ENCODE data around the gene SLC25A24.
"Not testable (repeated sequence)": the region's sequence is repeated elsewhere in the genome, so short reads cannot be mapped to it uniquely, and the experiment has no call there.

The SLC25A24 gene

DNA sequence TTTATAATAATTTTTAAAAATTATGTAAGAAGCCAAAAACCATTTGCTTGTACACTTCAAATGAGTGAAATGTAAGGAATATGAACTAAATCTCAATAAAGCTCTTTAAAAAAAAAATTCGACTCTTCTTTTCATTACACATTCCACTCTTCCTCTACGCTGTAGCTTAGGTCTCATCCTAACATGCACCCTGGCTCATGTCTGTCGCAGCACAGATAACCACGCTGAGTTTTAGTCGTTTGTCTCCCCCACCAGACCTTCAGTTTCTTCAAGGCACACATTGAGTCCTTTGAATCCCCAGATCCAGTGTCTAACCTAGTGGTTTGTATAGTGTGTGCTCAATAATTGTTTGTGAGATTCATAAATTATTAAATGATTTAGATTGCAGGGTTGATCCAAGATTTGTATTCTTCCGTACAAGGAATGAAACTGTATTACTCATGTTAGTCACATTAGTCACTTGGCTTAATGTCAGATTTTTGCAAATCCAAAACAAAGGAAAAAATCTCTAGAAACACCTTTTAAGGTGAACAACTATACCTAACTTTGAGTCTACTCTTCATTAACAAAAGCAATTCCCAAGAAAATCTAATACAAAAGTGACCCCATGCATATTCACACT, 57.3 kb downstream of the SLC25A24 start:
- Histone ChIP-seq H3K4me3 (ENCODE audit: low read depth, low read length) (no peak overlapping the region), H3K27me3 (replicated peaks) (no peaks in the 10 kb centered on the region), H3K36me3 (replicated peaks) (peaks cover 24% of the 10 kb centered on the region), H3K27ac (peak overlapping the region; percentile 22)
- in situ Hi-C loops (cut with HindIII; ENCODE audit: low pct_ligation_motif_present, low sequenced_read_pairs) = loop anchor here (25.0 kb wide), 1 partner anchor 356 kb away; no protein-coding TSS in a partner anchor
- no peak for DNase-seq
- TF ChIP-seq, protein P1, sequence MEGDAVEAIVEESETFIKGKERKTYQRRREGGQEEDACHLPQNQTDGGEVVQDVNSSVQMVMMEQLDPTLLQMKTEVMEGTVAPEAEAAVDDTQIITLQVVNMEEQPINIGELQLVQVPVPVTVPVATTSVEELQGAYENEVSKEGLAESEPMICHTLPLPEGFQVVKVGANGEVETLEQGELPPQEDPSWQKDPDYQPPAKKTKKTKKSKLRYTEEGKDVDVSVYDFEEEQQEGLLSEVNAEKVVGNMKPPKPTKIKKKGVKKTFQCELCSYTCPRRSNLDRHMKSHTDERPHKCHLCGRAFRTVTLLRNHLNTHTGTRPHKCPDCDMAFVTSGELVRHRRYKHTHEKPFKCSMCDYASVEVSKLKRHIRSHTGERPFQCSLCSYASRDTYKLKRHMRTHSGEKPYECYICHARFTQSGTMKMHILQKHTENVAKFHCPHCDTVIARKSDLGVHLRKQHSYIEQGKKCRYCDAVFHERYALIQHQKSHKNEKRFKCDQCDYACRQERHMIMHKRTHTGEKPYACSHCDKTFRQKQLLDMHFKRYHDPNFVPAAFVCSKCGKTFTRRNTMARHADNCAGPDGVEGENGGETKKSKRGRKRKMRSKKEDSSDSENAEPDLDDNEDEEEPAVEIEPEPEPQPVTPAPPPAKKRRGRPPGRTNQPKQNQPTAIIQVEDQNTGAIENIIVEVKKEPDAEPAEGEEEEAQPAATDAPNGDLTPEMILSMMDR (IDR thresholded peaks at IDR 0.05; ENCODE audit: low read depth, low read length, missing control alignments) = no peak

DNA sequence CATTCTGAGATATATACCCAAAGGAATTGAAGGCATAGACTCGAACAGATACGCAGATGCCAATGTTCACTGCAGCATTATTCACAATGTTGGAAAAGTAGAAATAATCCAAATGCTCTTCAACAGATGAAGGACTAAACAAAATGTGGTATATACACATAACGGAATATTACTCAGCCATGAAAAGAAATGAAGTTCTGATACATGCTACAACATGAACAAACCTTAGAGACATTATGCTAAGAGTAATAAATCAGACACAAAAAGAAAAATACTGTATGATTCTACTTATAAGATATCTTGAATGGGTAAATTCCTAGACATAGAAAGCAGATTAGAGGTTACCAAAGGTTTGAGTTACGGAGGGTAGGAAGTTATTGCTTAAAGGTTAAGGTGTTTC, 57.9 kb downstream of the SLC25A24 start:
- DNase-seq = no peak
- Histone ChIP-seq H3K36me3 (replicated peaks) (peaks cover 23% of the 10 kb centered on the region), H3K27ac (peak overlapping the region; percentile 62), H3K4me3 (ENCODE audit: low read depth, low read length) (no peak overlapping the region), H3K27me3 (replicated peaks) (no peaks in the 10 kb centered on the region)
- in situ Hi-C loops (cut with HindIII; ENCODE audit: low pct_ligation_motif_present, low sequenced_read_pairs) = loop anchor here (25.0 kb wide), 1 partner anchor 355 kb away; no protein-coding TSS in a partner anchor
- TF ChIP-seq, protein P1 (IDR thresholded peaks at IDR 0.05; ENCODE audit: low read depth, low read length, missing control alignments) = no peak

DNA sequence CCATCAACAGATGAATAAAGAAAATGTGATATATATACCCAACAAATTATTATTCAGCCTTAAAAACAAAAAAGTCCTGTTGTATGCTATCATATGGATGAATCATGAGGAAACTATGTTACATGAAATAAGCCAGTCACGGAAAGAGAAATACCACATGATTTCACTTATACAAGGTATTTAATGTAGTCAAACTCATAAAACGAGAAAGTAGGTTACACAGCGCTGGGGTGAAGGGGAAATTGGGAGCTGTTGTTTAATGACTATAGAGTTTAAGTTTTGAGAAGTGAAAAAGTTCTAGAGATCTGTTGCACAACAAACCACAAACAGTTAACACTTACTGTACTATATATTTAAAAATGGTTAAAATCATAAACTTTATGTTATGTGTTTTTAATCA, 58.5 kb downstream of the SLC25A24 start:
- DNase-seq = no peak
- no peak overlapping the region for H3K4me3 ChIP-seq (ENCODE audit: low read depth, low read length)
- TF ChIP-seq, protein P1 (IDR thresholded peaks at IDR 0.05; ENCODE audit: low read depth, low read length, missing control alignments) = no peak
- H3K27me3 ChIP-seq (replicated peaks) = no peaks in the 10 kb centered on the region
- peaks cover 25% of the 10 kb centered on the region for H3K36me3 ChIP-seq (replicated peaks)
- in situ Hi-C loops (cut with HindIII; ENCODE audit: low pct_ligation_motif_present, low sequenced_read_pairs) = loop anchor here (25.0 kb wide), 1 partner anchor 354 kb away; no protein-coding TSS in a partner anchor
- peak overlapping the region; percentile 62 for H3K27ac ChIP-seq

DNA sequence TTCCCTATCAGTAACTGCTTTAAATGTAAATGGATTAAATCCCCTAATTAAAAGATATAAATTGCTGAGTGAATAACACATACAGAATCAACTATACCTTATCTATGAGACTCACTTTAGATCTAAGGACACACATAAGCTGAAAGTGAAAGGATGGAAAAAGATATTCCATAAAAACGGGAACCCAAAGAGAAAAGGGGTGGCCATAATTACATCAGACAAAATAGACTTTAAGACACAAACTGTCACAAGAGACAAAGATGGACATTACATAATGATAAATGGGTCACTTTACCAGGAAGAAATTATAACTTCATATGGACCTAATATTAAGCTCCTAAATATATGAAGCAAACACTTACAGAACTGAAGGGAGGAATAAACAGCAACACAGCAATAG, 59.2 kb downstream of the SLC25A24 start:
- Histone ChIP-seq H3K27ac (peak overlapping the region; percentile 62), H3K36me3 (replicated peaks) (peaks cover 26% of the 10 kb centered on the region), H3K4me3 (ENCODE audit: low read depth, low read length) (no peak overlapping the region), H3K27me3 (replicated peaks) (no peaks in the 10 kb centered on the region)
- TF ChIP-seq, protein P1 (IDR thresholded peaks at IDR 0.05; ENCODE audit: low read depth, low read length, missing control alignments) = no peak
- in situ Hi-C loops (cut with HindIII; ENCODE audit: low pct_ligation_motif_present, low sequenced_read_pairs) = loop anchor here (25.0 kb wide), 1 partner anchor 354 kb away; no protein-coding TSS in a partner anchor
- no peak for DNase-seq

DNA sequence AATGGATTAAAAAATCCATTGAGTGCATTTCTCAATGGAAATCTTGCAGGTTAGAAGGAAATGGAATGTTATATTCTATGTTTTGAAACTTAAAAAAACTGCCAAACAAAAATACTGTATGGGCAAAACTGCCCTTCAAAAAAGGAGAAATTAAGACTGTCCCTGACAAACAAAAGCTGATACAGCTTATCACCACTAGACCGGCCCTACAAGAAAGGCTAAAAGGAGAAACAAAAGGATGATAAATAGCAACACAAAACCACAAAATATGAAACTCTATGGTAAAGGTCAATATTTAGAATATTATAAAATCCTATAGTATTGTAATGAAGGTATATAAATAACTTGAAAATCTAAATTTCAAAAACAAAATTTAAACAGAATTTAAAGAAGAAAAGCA, 60.0 kb downstream of the SLC25A24 start:
- in situ Hi-C loops (cut with HindIII; ENCODE audit: low pct_ligation_motif_present, low sequenced_read_pairs) = loop anchor here (25.0 kb wide), 1 partner anchor 353 kb away; no protein-coding TSS in a partner anchor
- no peak overlapping the region for H3K27ac ChIP-seq
- peaks cover 28% of the 10 kb centered on the region for H3K36me3 ChIP-seq (replicated peaks)
- H3K4me3 ChIP-seq (ENCODE audit: low read depth, low read length) = no peak overlapping the region
- TF ChIP-seq, protein P1 (IDR thresholded peaks at IDR 0.05; ENCODE audit: low read depth, low read length, missing control alignments) = no peak
- DNase-seq = no peak
- no peaks in the 10 kb centered on the region for H3K27me3 ChIP-seq (replicated peaks)

DNA sequence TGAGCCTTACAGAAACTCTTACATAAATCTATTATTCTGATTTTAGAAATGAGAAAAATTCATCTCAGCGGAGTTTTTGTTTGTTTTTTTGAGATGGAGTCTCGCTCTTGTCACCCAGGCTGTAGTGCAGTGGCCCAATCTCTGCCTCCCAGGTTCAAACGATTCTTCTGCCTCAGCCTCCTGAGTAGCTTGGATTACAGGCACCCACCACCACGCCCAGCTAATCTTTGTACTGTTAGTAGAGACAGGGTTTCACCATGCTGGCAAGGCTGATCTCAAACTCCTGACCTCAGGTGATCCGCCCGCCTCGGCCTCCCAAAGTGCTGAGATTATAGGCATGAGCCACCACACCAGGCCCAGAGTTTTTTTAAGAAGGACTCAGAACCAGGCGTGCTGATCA, 60.6 kb downstream of the SLC25A24 start:
- not testable (repeated sequence) for H3K27me3 ChIP-seq (replicated peaks); DNase-seq; H3K27ac ChIP-seq; H3K4me3 ChIP-seq (ENCODE audit: low read depth, low read length)
- H3K36me3 ChIP-seq (replicated peaks) = peaks cover 28% of the 10 kb centered on the region
- in situ Hi-C loops (cut with HindIII; ENCODE audit: low pct_ligation_motif_present, low sequenced_read_pairs) = loop anchor here (25.0 kb wide), 1 partner anchor 352 kb away; no protein-coding TSS in a partner anchor

DNA sequence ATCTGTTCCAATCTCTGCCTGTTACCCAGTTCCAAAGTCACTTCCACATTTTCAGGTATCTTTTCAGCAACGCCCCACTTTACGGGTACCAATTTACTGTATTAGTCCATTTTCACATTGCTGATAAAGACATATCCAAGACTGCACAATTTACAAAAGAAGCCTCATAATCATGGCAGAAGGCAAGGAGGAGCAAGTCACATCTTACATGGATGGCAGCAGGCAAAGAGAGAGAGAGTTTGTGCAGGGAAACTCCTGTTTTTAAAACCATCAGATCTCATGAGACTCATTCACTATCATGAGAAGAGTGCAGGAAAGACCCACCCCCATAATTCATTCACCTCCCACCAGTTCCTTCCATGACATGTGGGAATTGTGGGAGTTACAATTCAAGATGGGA, 67.0 kb downstream of the SLC25A24 start:
- peaks cover 27% of the 10 kb centered on the region for H3K36me3 ChIP-seq (replicated peaks)
- not testable (repeated sequence) for DNase-seq; H3K27ac ChIP-seq; H3K4me3 ChIP-seq (ENCODE audit: low read depth, low read length); H3K27me3 ChIP-seq (replicated peaks)
- in situ Hi-C loops (cut with HindIII; ENCODE audit: low pct_ligation_motif_present, low sequenced_read_pairs) = loop anchor here (25.0 kb wide), 1 partner anchor 346 kb away; no protein-coding TSS in a partner anchor

DNA sequence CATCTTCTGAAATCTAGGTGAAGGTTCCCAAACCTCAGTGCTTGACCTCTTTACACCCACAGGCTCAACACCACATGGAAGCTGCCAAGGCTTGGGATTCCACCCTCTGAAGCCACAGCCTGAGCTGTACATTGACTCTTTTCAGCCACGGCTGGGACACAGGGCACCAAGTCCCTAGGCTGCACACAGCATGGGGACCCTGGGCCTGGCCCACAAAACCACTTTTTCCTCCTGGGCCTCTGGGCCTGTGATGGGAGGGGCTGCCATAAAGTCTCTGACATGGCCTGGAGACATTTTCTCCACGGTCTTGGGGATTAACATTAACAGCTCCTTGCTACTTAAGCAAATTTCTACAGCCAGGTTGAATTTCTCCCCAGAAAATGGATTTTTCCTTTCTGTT, 67.8 kb downstream of the SLC25A24 start:
- not testable (repeated sequence) for DNase-seq; H3K27me3 ChIP-seq (replicated peaks); H3K4me3 ChIP-seq (ENCODE audit: low read depth, low read length); H3K27ac ChIP-seq
- peaks cover 19% of the 10 kb centered on the region for H3K36me3 ChIP-seq (replicated peaks)
- in situ Hi-C loops (cut with HindIII; ENCODE audit: low pct_ligation_motif_present, low sequenced_read_pairs) = loop anchor here (25.0 kb wide), 1 partner anchor 345 kb away; no protein-coding TSS in a partner anchor

DNA sequence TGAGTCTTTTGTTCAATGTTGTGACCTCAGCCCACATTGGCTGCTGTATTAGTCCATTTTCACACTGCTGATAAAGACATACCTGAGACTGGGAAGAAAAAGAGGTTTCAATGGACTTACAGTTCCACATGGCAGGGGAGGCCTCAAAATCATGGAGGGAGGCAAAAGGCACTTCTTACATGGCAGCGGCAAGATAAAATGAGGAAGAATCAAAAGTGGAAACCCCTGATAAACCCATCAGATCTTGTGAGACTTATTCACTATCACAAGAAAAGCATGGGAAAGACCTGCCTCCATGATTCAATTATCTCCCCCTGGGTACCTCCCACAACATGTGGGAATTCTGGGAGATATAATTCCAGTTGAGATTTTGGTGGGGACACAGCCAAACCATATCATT, 68.9 kb downstream of the SLC25A24 start:
- not testable (repeated sequence) for H3K27me3 ChIP-seq (replicated peaks); H3K27ac ChIP-seq; H3K4me3 ChIP-seq (ENCODE audit: low read depth, low read length); DNase-seq
- H3K36me3 ChIP-seq (replicated peaks) = peaks cover 14% of the 10 kb centered on the region
- in situ Hi-C loops (cut with HindIII; ENCODE audit: low pct_ligation_motif_present, low sequenced_read_pairs) = loop anchor here (25.0 kb wide), 1 partner anchor 344 kb away; no protein-coding TSS in a partner anchor
